Dermis microvascular lymphatic vessel endothelial cell (primary cell): ENCODE measurements around the gene UBXN10. TPM values are rescaled to one million over a fixed set of nuclear protein-coding genes. Genes with fewer than 3 reads are reported as not detected.
"Not testable (repeated sequence)": the region's sequence is repeated elsewhere in the genome, so short reads cannot be mapped to it uniquely, and the experiment has no call there.

ENCODE experiments used
- DNase-seq, 2 donors: peaks; one replicate each; pipeline versions ENCODE4 v3.0.0 to v3.0.0-alpha.2; 2010; ENCODE audit warnings: low read depth in 2 of 2
- total RNA-seq: library from RNA; depleted of rRNA; stranded (reverse); fragments of >200 nt; gene quantifications from 2 replicates; pipeline ENCODE4 v1.2.1, GENCODE V29; 2014

The UBXN10 gene
- total RNA-seq, 1 donor from 2014 or later: under 0.01 TPM

DNA sequence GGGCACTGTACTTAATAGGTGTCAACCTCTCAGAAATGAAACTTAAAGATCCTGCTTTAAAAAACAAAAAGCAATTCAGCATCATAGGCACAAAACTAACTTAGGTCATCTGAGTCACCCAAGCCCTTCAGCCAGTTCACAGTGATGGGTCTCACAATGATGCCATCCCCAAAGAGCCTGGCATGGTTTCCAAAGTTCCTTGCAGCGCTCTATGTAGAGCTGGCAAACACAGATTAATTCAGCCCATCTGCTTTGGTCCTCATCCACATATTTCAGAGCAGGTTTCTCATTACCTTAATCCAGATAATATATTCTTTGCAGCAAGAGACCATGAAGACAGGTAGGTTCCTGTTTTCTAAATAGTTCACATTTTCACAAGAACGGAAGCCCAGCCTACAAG is 15.1 kb downstream of the UBXN10 start:
- no peak for DNase-seq

DNA sequence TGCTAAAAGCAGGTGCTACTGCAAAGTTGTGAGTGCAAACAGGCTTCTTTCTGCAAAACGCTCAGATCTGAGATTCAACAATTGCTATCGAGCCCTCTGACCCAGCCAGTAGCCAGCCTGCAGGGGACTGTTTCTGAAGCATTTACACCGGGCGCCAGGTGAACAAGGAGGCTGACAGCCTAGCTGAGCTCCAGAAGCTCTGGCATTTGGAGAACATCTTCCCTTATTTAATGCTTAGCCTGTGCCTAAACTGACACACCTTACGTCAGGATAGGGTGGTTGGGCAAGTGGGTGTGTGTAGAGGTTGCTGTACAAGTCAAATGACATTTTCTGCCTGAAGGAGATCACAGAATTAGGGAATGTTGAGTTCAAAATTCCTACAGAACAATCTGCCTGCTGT is 16.3 kb downstream of the UBXN10 start:
- no peak for DNase-seq

DNA sequence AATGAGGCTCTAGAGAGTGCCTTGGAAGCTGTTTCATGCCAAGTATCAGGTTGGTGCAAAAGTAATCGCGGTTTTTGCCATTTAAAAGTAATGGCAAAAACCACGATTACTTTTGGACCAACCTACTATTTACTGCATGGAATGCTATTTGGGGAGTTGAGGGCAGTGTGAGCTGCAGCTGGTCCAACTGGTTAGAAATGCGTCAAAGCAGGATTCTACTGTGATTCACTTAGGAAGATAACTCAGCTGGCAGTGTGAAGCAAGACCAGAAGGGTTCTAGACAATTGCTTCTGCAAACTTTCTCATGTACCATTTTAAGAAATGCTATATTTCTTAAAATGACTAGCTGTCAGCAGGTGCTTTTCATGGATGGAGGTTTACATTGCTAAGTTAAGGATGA is 21.6 kb downstream of the UBXN10 start:
- DNase-seq: no peak

DNA sequence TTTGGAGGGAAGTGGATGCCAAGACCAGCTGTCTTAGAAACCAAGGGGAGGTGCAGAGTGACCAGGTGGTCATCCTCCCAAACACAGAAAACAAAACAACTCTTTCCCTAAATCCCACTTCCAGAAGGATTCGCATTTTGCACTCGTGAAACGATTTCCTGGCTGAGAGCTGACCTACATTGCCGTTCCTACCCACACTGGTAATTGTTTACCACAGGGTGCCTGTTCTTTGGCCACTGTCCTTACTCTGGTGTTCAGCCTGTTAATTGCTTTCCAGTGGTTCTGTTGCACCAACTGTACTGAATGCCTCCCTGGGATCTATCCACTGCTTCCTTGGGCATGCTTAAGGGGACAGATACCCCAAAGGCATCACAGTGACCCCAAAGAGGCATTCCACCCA is 23.6 kb downstream of the UBXN10 start:
- DNase-seq: no peak

DNA sequence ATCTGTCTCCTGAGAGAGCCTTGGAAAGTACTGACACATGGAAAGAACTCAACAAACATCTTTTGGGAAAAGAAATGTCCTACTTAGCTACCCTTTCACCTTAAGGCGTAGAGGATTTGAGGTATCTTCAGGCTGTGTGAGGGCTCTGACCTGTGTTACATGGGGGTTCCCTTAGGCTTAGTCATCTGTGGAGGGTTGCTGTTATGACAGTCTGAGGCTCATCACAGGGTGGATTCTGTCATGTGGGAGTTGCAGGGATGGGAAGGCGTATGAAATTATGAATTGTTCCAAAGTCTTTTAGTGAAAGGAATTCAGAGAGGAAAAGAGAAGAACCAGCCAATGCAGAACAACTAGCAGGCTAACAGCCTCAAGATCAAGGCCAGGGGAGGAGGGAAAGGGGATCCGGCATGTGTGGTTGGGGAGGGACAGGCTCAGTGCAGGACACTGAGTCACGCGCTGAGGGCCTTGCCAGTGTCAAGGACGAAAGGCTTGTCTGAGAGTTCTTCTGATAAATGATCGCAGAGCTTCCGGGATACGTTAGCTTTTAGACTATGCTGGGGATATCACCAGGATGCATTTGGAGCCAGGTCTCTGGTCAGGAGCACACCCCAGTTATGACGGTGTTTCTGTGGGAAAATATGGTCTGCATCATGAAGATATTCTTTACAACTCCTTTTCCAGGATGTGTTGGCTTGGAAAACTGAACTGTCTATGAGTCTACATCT is 25.0 kb downstream of the UBXN10 start:
- no peak for DNase-seq

DNA sequence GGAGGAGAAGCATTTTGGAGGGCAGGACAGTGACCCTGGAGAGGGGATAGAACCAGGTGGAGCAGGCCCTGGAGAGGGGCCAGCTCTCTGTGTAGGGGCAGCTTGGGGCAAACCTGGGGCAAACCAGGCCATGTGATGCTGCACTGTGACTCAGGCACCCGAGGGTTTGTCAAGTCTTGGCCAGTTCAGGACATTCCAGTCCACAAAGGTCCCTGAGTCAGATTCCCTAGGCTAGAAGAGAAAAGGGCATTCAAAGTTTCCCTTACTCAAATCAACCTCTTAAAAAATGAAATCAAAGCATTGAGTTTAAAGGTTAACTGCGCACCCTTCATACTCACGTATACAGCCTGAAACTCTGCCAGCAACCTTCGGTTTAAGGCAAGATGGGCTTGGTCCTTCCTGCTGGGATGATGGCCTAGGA is 25.6 kb downstream of the UBXN10 start:
- DNase-seq: no peak

DNA sequence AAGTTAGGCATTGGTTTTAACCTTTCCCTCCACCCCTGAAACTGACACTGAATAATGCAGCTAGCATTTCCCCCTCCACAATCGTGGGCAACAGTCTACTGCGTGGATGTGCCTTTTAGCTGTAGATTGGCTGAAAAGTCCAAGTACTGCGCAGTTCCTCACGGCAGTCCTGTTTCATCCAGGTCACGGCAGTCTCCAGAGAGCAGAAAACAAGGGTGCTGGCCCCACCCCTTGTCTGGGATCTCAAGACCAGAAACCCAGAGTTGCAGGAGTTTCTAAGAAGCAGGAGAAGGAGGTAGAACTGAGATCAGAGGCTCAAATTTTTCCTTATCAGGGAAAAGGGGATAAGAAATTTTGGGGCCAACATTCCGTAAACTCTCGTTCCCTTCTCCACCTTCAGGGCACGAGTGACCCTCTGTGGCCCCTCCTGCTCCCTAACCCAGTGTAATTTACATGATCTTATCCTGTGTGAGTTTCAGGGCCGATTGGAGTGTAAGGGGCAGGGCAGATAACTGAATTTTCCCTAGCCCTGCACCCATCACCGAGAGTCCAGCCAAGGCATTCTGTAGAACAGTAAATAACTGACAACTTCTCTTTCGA is 26.3 kb downstream of the UBXN10 start:
- DNase-seq: no peak

DNA sequence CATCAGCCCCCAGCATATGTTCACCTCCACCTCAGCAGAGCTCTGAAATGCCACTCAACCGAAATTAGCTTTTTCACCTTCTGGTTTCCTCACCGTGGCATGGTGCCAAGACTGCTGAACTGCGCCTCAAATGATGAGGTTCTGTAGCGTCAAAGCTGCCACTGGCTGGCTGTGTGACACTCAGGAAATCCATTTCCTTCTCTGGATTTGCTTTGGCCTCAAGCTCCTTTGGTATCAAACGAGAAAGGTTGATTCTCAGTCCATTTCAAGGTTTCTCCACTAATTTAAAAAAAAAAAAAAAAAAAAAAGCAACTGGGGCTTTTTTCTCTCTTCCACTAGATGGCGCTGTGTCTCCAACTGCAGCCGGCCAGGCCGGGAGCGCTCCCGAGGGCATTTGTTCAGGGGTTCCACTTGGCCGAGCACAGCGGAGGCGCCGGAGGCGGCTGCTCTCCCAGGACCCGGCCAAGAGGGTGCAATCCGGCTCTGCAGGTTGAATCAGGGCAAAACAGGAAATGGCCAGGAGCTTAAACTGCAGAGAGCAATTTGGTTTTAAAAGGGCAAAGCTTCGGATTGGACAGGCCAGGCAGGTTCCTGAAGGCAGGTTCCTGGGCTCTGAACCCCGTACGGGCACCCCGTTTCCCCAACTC is 26.9 kb downstream of the UBXN10 start:
- DNase-seq: peak; percentile 5 to 51

DNA sequence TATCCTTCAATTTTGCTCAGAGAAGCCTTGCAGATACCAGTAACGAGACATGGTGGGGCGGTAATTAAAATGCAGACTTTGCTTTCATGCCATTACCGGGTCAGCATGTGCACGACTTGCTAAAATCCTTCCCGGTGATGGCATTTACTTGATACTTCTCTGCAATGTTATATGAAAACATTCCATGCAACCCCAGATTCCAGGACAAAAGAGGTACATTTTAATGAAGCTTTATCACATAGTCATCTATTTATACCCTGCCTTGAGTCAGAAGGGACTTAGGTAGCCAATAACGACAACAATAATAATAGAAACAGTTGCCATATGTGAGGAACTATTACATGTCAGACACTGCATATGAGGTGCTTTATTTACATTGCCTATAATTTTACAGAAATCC is 29.8 kb downstream of the UBXN10 start:
- no peak for DNase-seq

DNA sequence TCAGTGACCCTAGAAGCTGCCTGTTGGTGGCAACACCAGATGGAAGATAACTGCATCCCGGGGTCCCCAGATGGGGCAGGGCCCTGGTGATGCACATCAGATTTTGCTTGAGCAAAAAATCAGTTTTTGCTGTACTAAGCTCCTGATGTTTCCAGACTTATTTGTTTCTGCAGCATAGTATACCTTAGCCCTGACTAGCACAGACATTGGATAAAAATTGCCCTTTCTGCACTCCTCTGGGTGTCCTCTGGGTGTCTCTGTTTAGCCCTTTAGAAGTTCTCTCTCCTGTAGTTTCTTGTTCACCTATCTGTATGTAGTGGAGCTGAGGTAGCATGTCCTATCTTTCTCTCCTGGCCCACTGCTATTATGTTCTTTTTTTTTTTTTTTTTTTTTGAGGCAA is 30.7 kb downstream of the UBXN10 start:
- peak; percentile 23 to 26 for DNase-seq

DNA sequence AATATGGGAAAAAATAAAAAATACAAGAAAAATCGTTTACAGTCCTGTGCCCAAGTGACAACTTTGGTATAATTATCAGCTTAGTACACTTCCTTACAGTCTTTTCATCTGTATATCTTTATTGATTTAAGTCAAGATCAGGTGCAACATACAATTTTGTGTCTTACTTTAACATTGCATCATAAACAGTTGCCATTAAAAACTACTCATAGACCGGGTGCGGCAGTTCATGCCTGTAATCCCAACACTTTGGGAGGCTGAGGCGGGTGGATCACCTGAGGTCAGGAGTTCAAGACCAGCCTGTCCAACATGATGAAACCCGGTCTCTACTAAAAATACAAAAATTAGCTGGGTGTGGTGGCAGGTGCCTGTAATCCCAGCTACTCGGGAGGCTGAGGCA is 33.2 kb downstream of the UBXN10 start:
- DNase-seq: not testable (repeated sequence)

DNA sequence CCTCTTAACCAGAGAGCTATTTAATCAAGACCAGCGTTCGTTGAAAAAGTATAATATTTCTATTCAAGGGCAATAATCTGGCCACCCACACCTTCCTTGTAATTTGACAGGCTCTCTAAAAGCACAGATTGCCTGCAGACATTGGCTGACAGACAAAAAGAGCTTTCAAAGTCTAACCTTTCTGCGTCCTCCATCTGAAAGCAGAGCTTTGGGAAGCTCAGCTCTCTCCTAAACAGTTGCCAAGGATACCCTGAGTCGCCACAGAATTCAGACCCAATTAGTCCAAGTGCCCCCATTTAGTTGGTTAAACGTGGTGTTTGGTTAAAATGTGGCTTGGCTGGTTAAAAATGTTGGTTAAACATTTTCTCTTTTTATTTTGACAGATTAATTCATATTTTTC is 34.1 kb downstream of the UBXN10 start:
- no peak for DNase-seq

DNA sequence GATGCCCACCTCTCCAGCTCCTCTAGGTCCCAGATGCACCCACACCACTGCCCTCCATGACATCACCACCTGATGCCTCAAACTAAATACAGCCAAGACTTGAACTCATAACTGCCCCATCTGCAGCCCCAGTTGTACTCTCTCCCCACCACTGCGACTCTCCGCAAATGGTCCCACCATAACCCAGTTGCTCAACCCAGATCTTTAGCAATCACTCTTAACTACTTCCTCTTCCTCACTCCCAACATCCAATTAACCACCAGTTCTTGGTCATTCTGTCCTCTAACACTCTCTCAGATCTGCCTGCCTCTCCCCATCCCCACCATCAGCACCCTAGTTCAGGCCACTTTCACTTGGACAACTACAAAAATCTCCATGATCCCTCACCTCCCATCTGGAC is 37.2 kb downstream of the UBXN10 start:
- no peak for DNase-seq

DNA sequence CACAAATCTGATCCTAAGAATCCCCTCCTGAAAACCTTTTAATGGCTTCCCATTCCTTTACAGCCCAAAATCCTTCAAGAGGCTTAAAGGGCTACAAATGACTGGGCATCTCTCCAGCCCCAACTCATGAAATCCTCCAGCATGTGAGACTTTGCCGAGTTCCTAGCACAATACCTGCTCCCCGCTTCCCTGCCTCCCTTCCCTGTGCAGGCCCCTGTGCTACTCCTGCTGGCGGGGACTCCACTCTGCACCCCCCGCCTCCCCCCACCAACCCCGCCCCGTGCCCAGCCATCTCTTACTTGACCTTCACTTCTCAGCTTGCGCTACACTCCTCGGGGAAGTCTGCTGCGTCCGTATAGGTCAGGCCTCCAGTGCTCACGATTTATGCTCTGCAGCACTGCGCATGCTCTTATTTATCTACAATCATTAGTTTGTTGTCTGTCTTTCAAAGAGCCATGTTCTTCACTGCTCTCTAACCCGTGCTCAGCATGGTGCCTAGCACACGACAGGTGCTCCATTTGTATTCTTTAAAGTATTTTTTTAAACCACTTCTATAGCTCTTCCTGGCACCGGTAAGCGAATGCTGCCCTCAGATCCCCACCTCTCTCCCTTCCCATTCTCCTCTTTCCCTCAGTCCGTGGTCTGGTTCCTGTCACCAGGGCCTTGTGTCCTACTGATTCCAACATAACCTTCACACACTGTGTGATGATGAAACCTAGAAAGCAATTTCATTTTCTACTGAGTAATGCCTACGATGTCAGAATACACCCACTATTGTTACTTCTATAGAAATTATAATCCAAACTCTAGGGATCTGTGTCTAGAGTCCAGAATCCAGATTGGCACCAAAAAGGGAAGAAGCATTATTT is 37.9 kb downstream of the UBXN10 start:
- DNase-seq: no peak

DNA sequence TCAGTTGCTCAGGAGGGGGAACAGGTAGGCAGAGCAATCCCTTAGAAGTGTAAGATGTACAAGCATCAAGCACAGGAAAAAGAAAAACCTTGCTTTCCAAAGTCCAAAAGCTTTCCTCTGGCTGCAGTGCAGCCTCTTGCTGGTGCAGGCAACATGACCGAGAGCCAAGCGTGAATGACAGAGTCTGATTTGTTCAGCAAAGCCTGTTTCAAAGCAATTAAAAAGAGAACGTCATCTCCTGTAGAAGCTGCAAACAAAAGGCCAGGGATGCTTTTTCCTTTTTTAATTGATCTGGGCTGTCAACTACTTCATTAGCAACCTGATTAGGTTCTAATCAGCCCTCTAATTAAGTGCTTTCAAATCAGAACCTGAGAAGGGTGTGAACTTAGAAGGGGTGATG is 38.6 kb downstream of the UBXN10 start:
- no peak for DNase-seq

DNA sequence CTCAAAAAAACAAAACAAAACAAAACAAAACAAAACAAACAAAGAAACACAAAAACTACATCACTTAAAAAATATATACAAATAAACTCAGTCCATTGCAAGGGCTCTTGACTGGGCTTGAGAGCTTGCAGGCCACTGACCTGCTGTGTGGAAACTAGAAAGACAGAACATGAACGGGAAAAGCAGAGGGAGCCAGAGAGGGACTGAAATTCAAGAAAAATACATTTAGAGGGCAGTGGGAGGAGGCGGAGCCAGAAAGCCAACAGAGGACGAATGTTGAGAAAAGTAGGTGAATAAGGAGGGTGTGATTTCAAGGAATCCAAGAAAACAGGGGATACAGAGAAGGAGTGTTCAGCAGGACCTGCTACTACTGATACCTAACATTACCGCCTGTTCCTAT is 41.8 kb downstream of the UBXN10 start:
- no peak for DNase-seq

DNA sequence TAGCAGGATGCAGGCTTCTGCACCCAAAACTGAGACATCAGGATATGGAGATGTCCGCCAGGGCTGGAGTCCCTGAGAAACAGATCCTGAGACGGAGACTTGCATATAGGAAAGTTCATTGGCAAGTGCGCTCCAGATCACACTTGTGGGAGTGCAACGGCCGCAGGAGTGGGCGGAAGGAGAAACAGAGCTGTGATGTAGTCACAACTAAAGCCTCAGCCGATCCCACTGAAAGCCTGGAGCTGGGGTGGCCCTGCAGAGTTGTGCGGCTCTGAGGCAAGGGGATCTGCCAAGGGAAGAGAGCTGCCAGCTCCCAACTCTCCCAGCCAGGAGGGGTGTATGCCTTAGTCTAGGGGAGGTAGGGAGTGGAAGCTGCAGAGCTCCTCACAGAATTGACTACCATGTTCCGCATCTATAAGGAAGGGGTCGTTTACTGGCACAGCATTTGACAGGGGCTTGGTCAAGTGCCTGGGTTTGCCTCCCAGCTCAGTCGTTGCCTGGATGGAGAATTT is 42.5 kb downstream of the UBXN10 start:
- DNase-seq: no peak

DNA sequence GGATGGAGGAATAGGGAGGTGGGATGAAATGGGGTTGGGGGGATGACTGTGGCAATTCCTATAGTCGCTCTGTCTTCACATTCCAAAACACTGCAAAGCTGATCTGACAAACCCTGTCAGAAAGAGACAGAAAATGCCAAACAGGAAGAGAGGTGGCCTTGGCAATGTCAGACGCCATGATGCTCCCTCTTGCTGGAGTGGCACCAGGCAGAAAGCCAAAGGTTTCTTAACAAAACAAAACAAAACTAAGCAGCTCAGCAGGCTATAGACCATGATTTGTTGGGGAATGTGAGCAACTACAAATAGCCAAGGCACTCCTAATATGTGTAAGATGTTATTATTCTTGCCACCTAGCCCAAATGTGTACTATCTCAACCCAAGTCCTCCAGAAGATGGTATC is 43.3 kb downstream of the UBXN10 start:
- DNase-seq: no peak

DNA sequence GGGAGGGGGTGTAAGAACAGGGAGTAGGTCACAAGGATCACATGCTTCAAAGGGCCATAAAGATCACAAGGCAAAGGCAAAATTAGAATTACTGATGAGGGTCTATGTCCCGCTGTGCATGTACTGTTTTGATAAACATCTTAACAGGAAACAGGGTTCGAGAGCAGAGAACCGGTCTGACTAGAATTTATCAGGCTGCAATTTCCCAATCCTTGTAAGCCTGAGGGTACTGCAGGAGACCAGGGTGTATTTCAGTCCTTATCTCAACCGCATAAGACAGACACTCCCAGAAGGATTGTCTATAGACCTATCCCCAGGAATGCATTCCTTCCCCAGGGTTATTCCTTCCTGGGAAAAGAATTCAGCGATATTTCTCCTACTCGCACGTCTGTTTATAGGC is 46.7 kb downstream of the UBXN10 start:
- not testable (repeated sequence) for DNase-seq

DNA sequence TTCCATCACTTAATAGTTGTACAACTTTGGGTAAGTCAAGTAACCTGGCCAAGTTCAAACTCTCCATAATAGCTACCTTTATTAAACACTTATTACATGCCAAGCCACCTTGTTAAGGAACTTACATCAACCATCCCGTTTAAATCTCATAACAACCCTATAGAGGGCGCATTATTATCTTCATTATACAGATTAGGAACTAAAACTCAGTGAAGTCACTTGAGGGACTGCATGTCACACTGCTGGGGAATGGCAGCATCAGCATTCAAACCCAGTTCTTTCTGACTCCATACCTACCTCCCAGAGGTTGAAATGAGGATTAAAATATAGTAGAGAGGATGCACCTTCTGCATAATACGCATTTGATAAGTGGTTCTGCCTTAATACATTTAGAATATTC is 47.5 kb downstream of the UBXN10 start:
- DNase-seq: peak; percentile 16 to 38

DNA sequence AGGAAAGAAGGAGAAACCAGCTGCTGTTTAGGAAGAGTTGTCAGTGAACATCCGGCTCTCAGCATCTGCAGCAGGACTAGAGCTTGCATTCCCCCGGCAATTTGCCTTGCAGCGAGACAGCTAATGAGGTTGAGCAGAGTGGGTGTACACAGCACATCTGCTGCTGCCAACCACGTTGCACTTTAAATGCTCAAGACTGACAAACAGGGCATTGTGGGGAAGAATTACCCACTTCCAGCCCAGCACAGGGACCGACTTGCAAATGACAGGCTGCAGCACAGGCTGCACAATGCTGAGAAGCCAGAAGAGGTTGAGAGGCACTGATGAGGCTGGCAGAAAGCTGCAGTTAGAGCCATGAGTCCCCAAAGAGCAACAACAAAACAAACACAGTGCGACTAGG is 48.0 kb downstream of the UBXN10 start:
- DNase-seq: no peak
